NCI-H1105 (cell line): ENCODE measurements around the gene ADK.

Experiments
- DNase-seq: peaks from one replicate; lab custom pipeline; 2025; lab: John Stamatoyannopoulos, UW

Gene ADK

DNA sequence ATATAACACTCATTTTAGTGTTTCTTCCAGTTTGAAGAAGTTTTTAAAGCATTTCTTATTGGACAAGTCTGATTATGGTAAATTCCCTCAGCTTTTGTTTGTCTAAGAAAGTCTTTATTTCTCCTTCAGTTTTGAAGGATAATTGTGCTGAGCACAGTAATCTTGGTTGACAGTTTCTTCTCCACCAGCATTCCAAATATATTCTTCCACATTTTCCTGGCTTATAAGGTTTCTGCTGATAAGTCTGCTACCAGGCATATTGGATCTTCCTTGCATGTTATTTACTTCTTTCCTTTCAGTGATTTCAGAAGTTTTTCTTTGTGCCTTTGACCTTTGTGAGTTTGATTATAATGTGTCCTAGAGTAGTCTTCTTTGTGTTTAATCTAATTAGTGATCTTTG lies 210.7 kb downstream of the ADK start:
- DNase-seq: no peak

DNA sequence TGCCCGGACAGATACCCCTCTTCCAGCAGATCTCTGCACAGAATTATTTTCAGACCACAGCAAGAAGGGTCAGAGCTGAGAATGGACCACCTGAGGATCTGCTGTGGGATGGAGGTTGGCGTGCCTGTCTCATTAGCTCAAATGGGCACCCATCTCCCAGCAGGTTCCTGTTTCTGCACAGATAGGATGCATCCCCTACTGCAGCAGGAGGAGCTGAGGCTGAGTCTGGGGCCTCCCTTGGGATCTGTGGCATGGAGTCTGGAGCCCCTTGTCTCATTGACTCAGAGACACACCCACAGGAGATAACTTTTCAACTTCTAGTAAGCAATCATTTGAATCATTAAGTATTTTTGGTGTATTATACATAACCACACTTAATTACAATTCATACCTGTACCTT lies 212.7 kb downstream of the ADK start:
- no peak for DNase-seq

DNA sequence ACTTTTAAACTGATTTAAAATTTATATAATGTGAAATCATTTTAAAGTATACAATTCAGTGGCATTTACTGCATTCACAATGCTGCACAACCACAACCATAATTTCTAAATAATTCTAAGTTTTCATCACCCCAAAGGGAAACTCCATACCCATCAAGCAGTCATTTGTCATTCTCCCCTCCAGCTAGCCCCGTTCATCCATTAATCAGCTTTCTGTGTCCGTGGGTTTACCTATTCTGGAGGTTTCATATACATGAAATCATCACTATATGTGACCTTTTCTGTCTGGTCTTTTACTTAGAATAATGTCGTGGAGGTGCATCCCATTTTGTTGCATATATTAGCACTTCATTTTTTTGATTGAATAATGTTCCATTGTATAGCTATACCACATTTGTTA lies 214.1 kb downstream of the ADK start:
- DNase-seq: no peak

DNA sequence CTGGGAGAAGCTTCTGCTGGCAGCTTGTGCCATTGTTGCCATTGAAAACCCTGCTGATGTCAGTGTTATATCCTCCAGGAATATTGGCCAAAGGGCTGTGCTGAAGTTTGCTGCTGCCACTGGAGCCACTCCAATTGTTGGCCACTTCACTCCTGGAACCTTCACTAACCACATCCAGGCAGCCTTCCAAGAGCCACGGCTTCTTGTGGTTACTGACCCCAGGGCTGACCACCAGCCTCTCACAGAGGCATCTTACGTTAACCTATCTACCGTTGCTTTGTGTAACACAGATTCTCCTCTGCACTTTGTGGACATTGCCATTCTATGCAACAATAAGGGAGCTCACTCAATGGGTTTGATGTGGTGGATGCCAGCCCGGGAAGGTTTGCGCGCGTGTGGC lies 220.7 kb downstream of the ADK start:
- DNase-seq: no peak

DNA sequence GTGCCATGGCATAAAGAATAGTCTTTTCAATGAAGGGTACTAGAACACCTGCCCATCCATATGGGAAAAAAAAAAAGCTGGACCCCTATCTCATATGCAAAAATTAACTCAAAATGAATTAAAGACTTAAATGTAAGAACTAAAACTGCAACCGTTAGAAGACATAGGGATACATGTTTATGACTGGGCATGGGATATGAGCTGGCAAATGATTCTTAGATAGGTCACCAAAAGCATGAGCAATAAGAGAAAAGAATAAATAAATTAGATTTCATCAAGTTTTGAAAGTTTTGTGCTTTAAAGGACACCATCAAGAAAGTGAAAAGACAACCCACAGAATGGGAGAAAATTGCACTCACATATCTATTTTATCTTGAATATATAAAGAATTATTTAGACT lies 222.0 kb downstream of the ADK start:
- DNase-seq: no peak

DNA sequence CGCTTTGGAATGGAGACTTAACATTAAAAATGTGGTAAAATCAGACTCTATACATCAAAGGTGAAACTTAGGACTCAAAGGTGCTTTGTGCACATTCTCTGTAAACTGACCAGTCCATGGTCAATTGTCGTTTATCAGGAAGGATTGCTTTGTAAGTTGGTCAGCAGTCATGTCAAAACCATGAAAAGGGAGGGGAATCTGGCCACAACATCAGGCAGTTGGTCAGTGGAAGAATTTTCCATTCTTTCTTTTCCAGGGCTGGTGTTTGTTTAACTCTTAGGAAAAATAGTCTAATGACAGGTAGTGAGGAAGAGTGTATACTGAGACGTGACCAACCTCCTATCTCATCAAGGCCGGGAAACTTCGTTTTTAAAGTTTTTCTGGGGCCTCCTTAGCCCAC lies 226.5 kb downstream of the ADK start:
- DNase-seq: no peak

DNA sequence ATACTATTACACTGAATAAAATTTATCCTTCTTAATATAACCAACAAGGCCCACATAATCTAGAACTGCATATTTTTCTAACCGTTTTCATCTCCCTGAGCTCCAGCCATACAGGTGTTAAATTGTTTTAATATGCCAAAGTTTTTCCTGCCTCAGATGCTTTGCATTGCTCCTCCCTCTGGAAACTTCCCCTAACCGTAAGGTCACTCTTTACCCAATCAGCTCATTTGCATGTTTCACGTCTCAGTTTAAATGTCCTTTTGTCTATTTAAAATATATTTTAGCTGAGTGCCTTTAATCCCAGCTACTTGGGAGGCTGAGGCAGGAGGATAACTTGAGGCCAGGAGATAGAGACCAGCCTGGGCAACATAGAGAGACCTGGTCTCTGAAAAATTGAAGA lies 228.5 kb downstream of the ADK start:
- no peak for DNase-seq

DNA sequence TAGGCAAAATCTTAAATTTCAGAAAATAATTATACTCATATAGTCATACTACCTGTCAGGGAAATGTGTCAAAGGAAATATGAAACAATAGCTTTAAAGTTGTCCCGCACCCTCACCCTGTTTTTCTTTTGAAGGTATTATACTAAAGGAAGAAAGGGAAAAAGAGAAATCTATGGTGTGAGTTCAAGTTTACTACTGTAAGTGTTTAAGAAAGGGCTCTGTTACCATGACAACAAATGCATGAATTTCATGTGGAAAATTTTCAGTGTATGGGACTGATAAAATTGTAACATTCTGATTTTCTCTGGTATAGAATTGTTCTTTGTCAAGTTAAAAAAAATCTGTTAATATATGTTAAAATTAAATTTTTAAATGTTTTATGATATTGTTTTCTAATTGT lies 229.8 kb downstream of the ADK start:
- DNase-seq: no peak

DNA sequence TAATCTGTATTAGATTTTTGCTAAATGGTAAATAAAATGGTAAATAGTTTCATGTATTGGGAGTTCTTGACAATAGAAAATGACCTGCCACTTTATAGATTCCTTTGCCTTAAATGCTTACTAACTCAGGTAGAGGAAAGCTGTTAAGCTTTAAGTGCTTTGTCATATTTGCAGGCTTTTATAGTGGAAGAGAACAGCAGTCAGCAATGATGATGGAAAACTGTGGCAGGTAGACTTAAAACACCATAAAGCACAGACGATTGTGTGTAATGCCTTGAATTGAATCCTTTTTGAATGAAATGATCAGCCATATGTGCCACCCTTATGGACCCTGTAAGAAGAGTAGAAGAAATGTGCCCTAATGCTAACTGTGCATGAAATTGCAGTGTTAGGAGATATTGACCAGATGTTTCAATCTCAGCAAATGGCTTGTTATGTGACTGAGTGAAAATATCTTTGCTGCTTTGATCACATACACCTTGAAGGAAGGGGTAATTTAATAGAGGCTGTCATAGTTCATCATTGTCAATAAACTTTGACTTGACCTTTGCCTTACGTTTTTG lies 230.4 kb downstream of the ADK start:
- no peak for DNase-seq

DNA sequence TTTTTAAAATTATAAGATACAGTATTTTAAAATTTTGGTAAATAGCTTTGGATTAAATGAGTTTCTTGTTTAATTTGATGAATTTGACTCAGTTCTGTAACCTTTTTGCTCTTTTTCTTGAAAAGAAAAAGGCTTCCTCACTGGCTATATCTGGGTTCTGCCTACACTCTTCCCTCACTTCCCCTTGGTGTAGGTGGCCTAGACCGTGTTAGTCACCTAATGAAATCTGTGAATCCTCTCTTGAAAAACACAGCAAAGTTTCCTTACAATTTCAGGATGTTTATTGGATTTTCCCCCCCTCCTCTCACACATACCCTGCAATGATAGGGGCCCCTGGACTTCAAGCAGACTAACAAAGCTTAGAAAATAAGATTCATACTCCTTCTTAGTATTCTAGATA lies 231.6 kb downstream of the ADK start:
- no peak for DNase-seq

DNA sequence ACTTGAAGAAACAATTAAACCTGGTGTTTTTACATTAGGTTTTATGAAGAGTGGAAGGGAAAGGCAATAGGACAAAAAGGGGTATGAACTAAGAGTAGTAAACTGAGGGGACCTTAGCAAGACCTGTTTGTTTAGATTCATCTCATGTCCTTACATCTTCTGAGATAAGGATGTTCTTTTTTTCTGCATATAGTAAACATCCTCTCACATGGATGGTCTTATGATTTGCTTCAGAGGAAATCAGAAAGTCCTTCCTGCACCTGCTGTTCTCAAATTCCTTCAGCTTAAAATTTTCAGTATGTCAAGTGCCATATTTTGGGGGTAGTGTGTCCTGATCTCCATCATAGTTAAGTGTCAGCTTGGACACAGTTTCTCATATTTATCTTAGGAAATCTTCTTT lies 232.6 kb downstream of the ADK start:
- no peak for DNase-seq

DNA sequence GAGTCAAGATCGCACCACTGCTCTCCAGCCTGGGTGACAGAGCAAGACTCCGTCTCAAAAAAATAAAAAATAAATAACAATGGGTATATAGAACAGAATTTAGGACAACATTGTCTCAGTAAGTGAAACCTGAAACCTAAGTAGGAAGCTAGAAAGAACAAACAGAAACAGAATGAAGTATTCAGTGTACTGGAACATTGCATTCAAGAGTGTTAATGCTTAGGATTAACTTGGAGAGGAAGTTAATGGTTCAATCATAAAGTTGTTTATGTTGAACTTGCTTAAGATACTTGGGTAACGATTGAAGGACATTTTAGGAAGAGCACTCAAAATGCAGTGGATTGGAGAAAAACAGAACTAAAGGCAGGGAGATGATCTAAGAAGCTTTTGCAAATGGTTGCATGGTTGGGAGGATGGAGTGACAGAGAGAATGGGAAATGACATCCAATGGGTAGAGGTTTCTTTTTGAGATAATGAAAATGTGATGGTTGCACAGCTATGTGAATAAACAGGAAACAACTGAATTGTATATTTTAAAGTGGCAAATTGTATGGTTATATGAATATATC lies 233.7 kb downstream of the ADK start:
- no peak for DNase-seq

DNA sequence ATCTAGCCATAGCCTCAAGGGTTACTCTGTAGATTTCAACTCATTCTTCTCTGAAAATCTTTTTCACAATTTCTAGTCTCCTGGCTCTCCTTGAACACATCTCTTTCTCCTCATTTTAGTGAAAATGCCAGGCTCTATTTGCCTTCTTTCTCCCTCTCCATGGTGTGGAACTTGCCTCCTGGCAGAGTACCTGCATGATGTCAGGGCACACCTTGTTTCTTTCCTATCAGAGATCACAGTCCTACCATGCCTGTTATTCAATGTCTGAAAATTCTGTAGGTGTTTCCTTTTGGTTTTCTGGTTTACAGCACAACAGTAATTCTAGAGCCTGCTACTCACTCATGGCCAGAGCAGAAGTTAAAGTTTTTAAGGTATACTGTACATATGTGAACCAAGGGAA lies 237.8 kb downstream of the ADK start:
- DNase-seq: no peak

DNA sequence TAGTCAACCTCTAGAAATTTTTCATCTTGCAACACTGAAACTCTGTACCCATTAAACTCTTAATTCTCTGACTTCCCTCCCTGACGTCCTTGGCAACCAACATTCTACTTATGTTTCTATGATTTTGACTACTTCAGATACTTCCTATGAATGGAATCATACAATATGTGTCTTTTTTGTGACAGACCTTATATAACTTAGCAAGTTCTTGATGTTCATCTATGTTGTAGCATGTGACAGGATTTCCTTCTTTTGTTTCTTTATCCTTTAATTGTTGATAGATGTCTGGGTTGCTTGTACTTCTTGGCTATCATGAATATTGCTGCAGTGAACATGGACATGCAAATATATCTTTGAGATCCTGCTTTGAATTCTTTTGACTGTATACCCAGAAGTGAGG lies 240.8 kb downstream of the ADK start:
- DNase-seq: no peak

DNA sequence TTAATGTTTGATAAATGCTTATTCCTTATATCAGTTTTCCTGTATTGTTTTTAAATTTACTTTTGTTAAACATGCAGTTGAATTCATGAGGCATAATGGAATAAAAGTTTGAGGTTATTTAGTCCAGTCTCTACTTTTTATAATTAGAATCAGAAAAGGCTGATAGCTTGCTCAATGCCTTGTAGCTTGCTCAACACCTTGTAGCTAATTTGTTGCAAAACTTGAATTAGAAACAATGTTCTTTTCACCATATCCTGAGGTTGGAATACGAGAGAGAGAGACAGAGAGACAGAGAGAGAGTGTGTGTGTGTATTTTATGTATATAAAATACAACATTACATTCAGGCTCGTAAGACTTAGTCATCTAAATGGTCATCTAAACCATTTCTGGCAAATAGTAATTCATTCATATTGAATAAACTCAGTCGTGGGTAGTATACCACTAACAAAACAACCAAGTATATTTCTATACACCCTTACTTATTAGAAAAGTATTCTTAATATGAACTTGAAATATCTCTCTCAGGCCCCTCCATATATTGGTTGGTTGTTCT lies 243.5 kb downstream of the ADK start:
- DNase-seq: no peak

DNA sequence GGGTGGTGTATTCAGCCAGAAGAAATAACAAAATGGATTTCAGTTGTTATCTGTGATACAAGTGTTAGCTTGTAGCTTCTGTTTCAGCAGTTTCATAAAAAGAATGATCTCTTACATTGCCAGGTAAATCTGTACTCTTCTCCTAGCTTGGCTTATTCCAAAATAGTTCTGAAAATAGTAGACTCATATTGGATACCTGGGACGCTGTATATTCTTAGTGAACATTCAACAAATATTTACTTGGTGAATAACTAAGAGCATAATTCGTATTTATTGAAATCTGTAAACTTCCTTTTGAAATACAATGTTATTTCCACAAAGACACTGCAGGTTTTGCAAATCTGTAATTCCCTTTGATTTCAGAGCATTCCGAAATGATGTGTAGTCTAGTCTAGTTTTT lies 249.2 kb downstream of the ADK start:
- DNase-seq: no peak

DNA sequence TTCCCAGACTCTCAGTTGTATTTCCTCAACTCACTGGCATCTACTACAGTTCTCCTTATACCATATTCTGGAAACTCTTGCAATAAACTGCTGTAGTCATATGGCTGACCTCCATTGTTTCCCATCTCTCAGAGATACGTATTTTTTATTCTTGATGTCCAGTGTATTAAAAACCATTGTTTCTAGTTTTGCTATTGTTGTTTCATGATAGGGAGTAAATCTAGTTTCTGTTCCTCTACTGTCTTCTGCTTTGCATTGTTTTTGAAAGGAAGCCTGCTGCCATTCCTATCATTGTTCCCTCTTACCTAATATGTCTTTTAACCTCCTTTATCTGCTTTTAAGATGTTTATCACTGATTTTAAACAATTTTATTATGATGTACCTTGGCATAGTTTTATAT lies 255.0 kb downstream of the ADK start:
- DNase-seq: no peak

DNA sequence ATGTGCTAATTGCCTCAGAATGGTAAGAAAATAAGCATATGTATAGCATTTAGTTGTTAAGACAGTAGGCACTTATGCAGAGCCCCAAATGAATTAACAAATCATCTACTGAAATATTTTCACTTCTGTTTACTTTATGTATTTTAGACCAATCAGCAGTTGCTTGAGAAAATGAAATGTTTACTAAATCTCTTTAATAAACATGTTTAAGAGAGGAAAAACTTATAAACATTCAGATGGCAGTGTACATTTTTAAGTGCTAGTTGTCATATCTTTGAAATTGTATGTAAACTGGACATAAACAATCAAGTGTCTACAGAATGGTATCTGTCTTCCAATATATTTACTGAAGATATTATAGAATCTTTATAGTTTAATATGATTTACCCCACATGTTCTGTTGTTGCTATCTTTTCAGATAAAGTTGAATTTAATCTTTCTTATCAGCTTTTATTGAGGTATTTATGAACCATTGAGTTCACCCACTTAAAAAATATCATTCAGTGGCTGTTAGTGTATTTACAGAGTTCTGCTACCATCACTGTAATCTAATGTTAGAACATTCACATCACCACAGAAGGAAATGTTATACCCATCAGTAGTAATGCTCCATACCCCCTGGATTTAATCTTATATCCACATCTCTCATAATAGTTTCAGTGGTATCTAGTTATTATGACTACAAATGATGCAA lies 264.3 kb downstream of the ADK start:
- no peak for DNase-seq

DNA sequence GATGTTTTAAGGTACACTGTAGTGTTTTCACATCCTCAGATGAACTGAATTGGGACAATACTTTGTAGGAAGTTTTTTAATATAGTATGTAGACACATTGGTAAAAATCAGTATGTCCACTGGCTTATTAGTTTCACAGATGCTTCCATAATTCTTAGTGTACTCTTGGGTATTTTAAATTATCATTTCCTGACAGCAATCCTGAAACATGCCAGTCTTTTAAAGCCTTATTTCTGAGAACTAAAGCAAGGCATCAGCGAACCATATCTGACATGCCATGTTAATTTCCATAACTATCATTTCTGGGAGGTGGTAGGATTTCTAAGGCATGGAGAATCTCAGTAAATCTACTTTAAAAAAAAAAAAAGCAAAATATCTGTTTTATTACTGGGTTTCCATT lies 266.4 kb downstream of the ADK start:
- DNase-seq: no peak

DNA sequence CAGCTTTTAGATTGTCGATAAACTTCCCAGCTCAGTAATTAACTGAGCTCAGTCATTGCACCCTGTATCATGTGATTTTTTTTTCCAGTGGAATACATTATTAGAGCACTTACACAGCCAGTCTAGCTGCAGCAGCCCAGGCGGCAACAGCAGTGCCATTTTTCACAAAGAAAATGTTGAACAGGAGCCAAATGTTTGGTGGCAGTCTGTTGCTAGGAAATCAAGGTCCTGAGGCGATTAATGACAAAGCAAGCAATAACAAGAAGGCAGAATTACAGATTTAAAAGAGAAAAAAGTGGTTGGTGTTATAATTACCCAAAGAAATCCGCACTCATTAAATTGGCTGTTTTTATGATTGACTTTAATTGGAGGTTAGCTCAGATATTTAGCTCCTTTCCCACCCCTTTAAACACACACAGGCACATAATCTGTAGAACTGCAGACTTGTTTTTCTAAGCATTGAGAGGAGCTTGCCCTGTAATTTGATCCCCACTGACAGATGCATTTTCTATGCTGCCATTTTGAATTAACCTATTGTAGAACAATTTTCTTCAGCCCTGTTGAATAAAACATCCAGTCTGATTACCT lies 267.4 kb downstream of the ADK start:
- DNase-seq: peak; percentile 89

DNA sequence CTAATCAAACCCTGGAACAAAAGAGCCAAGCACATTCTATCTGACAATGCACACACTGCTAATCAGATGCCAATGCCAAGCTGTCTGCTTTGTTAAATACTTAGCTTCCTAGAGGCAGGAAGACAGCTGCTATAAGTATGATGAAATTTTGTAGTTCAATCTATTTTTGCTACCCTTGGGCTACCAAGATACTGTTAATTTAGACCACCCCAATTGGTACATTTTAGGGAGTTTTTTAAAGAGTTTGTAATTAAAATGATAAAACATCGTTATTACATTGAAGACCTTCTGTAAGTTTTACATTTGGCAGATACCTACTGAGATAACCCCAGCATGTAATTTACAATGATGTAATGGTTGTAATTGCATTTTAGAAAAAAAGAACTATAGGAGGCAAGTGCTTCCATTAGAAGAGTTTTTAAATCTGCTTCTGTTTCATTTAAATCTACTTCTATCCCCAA lies 268.5 kb downstream of the ADK start:
- no peak for DNase-seq

DNA sequence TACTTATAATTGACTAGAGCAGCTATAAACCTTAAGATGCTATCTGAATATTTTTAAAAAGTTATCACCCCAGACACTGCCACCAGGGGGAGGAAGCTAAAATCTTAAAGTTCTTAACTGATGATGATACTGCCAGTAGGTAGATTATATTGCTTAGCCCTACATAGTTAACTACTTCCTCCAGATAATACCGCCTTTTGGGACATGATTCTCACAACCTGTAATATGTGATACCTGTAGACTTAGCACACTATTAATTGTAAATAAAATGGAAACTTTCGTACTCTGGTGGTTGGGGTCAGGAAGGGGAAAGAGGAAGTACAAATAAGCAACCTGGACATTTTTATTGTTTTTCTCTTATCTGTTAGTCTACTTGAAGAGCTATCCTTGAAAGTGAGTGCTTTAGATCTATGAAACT lies 268.9 kb downstream of the ADK start:
- no peak for DNase-seq

DNA sequence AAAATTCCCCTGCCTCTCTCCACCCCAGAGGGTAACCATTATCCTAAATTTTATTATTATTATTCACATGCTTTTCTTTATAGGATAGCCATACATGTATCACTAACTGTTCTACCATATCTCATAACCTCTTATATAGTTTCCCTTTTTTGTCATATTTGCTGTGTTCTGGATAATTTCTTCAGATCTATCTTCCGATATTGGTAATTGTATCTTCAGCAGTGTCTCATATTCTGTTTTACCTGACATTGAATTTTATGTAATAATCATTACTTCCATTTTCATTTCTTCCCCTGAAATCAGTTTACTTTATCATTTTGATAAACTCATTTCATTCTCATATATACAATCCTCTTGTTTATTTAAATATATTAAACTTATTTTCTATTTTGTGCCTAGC lies 273.5 kb downstream of the ADK start:
- no peak for DNase-seq
